SK-N-SH (cell line): ENCODE measurements around the gene RAD51B. TPM values are rescaled to one million over a fixed set of nuclear protein-coding genes. Genes with fewer than 3 reads are reported as not detected.

ENCODE experiments used
- CTCF ChIA-PET: fragments of 300-600, 350-600 bp; formaldehyde crosslinking; extraction: SDS; loops from one replicate; lab custom pipeline; 2021; lab: Yijun Ruan, JAX
- POLR2A ChIA-PET: fragments of 350-600 bp; sonication (Branson Sonifier 250); formaldehyde crosslinking; extraction: SDS; loops from one replicate; lab custom pipeline; 2020; ENCODE audit warnings: antibody characterized with exemption, inconsistent platforms; lab: Yijun Ruan, JAX
- DNase-seq: peaks from one replicate; pipeline ENCODE4 v3.0.0; 2012
- H2AFZ ChIP-seq: fragments of 200-600 bp; sonication (generic); 2 replicates; pipeline ENCODE4 v1.8.1; 2016; ENCODE audit warnings: antibody characterized with exemption, mild to moderate bottlenecking, low read depth
- H3F3A ChIP-seq: fragments of 200-600 bp; sonication (generic); replicated peaks from 2 replicates; pipeline ENCODE3; 2016; ENCODE audit warnings: antibody characterized with exemption, mild to moderate bottlenecking; ENCODE audit not compliant: insufficient read depth
- H3K27ac ChIP-seq, 2 experiments: fragments of 200-500 bp in 1 of 2; fragments of 200-600 bp in 1 of 2; sonication (Bioruptor generic) in 1 of 2; sonication (generic), shearing (Covaris generic) in 1 of 2; 2 replicates each; pipeline versions ENCODE4 v1.5.1 to v1.6.1; 2014 to 2016; ENCODE audit warnings: low read depth in 2 of 2, inconsistent platforms in 1 of 2, low read length in 1 of 2, mild to moderate bottlenecking in 1 of 2, mixed read lengths in 1 of 2
- H3K27me3 ChIP-seq: fragments of 200-600 bp; sonication (generic), shearing (Covaris generic); 2 replicates; pipeline ENCODE4 v1.6.1; 2016; ENCODE audit warnings: mixed run types; ENCODE audit not compliant: insufficient read depth
- H3K36me3 ChIP-seq, 2 experiments: fragments of 200-500 bp in 1 of 2; fragments of 200-600 bp in 1 of 2; sonication (Bioruptor generic) in 1 of 2; sonication (generic) in 1 of 2; replicated peaks in 1 of 2; 2 replicates each; pipeline versions ENCODE3 to v1.5.1; 2014 to 2016; ENCODE audit warnings: low read length in 1 of 2, mild to moderate bottlenecking in 1 of 2; ENCODE audit not compliant: insufficient read depth in 2 of 2, control insufficient read depth in 1 of 2
- H3K4me1 ChIP-seq, 2 experiments: fragments of 200-500 bp in 1 of 2; fragments of 200-600 bp in 1 of 2; sonication (Bioruptor generic) in 1 of 2; sonication (generic), shearing (Covaris generic) in 1 of 2; 2 replicates each; pipeline versions ENCODE4 v1.5.1 to v1.6.1; 2014 to 2016; ENCODE audit warnings: low read depth in 1 of 2, low read length in 1 of 2, mixed run types in 1 of 2; ENCODE audit not compliant: insufficient read depth in 2 of 2, control insufficient read depth in 1 of 2
- H3K4me2 ChIP-seq: fragments of 200-600 bp; sonication (generic), shearing (Covaris generic); 2 replicates; pipeline ENCODE4 v1.6.1; 2017; ENCODE audit warnings: mixed run types
- H3K4me3 ChIP-seq, 2 experiments: fragments of 200-500 bp in 1 of 2; fragments of 200-600 bp in 1 of 2; sonication (Bioruptor generic) in 1 of 2; sonication (generic), shearing (Covaris generic) in 1 of 2; 2 replicates each; pipeline versions ENCODE4 v1.5.1 to v1.8.1; 2014 to 2016; ENCODE audit warnings: low read depth in 2 of 2, inconsistent platforms in 1 of 2, low read length in 1 of 2, mild to moderate bottlenecking in 1 of 2, mixed read lengths in 1 of 2, moderate library complexity in 1 of 2
- H3K79me2 ChIP-seq: fragments of 200-600 bp; sonication (generic); 2 replicates; pipeline ENCODE4 v1.8.1; 2017; ENCODE audit warnings: mild to moderate bottlenecking; ENCODE audit not compliant: insufficient read depth
- H3K9ac ChIP-seq: fragments of 200-600 bp; sonication (generic); 2 replicates; pipeline ENCODE4 v1.6.1; 2017; ENCODE audit warnings: mixed run types
- H3K9me2 ChIP-seq: fragments of 200-600 bp; sonication (generic); 2 replicates; pipeline ENCODE4 v1.6.1; 2017; ENCODE audit warnings: mixed run types
- H3K9me3 ChIP-seq: fragments of 200-600 bp; sonication (generic); 2 replicates; pipeline ENCODE4 v1.6.1; 2017; ENCODE audit warnings: mixed run types, mild to moderate bottlenecking, moderate library complexity
- H4K20me1 ChIP-seq: fragments of 200-600 bp; sonication (generic); 2 replicates; pipeline ENCODE4 v1.6.1; 2017; ENCODE audit warnings: mild to moderate bottlenecking, mixed run types; ENCODE audit not compliant: insufficient read depth
- FOSL2 ChIP-seq: IDR thresholded peaks from 2 replicates; pipeline ENCODE4 v1.4.0; 2012; ENCODE audit warnings: low read depth, mild to moderate bottlenecking, moderate library complexity, borderline replicate concordance
- FOXM1 ChIP-seq: IDR thresholded peaks from 2 replicates; pipeline ENCODE4 v1.4.0; 2012; ENCODE audit warnings: low read depth, mild to moderate bottlenecking
- GABPA ChIP-seq: IDR thresholded peaks from 2 replicates; pipeline ENCODE4 v1.4.0; 2012; ENCODE audit warnings: low read depth, mild to moderate bottlenecking
- GATA2 ChIP-seq: sonication (generic); formaldehyde crosslinking; IDR thresholded peaks from 2 replicates; pipeline ENCODE4 v1.5.0; 2020; ENCODE audit warnings: mild to moderate bottlenecking, missing genetic modification reagents
- IRF3 ChIP-seq: fragments of 150-350 bp; IDR thresholded peaks from 2 replicates; pipeline ENCODE4 v1.6.1; 2016; ENCODE audit warnings: mild to moderate bottlenecking, low read depth, low read length
- JUND ChIP-seq: IDR thresholded peaks from 2 replicates; pipeline ENCODE4 v1.4.0; 2012
- MAX ChIP-seq: IDR thresholded peaks from 2 replicates; pipeline ENCODE4 v1.4.0; 2012; ENCODE audit warnings: low read depth
- NRF1 ChIP-seq: IDR thresholded peaks from 2 replicates; pipeline ENCODE4 v1.6.1; 2012; ENCODE audit warnings: low read depth, mild to moderate bottlenecking, low read length
- POLR2AphosphoS5 ChIP-seq: IDR thresholded peaks from 2 replicates; pipeline ENCODE4 v1.6.1; 2012; ENCODE audit warnings: low read depth, low read length
- RAD21 ChIP-seq: IDR thresholded peaks from 2 replicates; pipeline ENCODE4 v1.6.1; 2012; ENCODE audit warnings: mild to moderate bottlenecking, low read length
- RCOR1 ChIP-seq: fragments of 150-350 bp; IDR thresholded peaks from 2 replicates; pipeline ENCODE4 v1.6.1; 2017; ENCODE audit warnings: antibody characterized with exemption, low read length
- SIN3A ChIP-seq: IDR thresholded peaks from 2 replicates; pipeline ENCODE4 v1.6.1; 2012; ENCODE audit warnings: low read depth, mild to moderate bottlenecking, low read length, moderate library complexity, borderline replicate concordance
- SMC3 ChIP-seq: IDR thresholded peaks from 2 replicates; pipeline ENCODE4 v1.6.1; 2012; ENCODE audit warnings: low read depth, low read length, improper control_type of control experiment
- TEAD4 ChIP-seq: IDR thresholded peaks from 2 replicates; pipeline ENCODE4 v1.4.0; 2012; ENCODE audit warnings: mild to moderate bottlenecking, borderline replicate concordance; ENCODE audit not compliant: insufficient read depth
- USF1 ChIP-seq: IDR thresholded peaks from 2 replicates; pipeline ENCODE4 v1.4.0; 2012; ENCODE audit warnings: low read depth, borderline replicate concordance
- USF2 ChIP-seq: fragments of 150-350 bp; IDR thresholded peaks from 2 replicates; pipeline ENCODE4 v1.6.1; 2017; ENCODE audit warnings: antibody characterized with exemption, low read length, low read depth, borderline replicate concordance
- YY1 ChIP-seq: IDR thresholded peaks from 2 replicates; pipeline ENCODE4 v1.4.0; 2012; ENCODE audit warnings: low read depth, mild to moderate bottlenecking
- ZBTB33 ChIP-seq: IDR thresholded peaks from 2 replicates; pipeline ENCODE4 v1.4.0; 2012; ENCODE audit warnings: low read depth, borderline replicate concordance
- WGBS: methylation state at CpG from one replicate; pipeline ENCODE4 v1.1.6; 2017; ENCODE audit warnings: low lambda C conversion rate; 5-methylcytosine and 5-hydroxymethylcytosine counted together
- polyA plus RNA-seq, 3 experiments: library from polyadenylated mRNA; depleted of rRNA; stranded (reverse); fragments of >200 nt; gene quantifications; 2 replicates each; pipeline ENCODE4 v1.2.3, GENCODE V29; 2012

Gene RAD51B
- polyA plus RNA-seq, 1 of the 3 experiments (the other 2 are of a cell fraction): 6.0 TPM

GRCh38 chr14:68637106-68638021 is 817.8 kb downstream of the RAD51B start (continued):
- TF ChIP-seq MAX (no peak), USF1 (no peak), SMC3 (no peak), POLR2AphosphoS5 (no peak), FOXM1 (no peak), TEAD4 (no peak), ZBTB33 (no peak), GABPA (no peak)

- no peak overlapping the region for H2AFZ ChIP-seq
- POLR2A ChIA-PET: interaction anchor here (0.9 kb wide), 1 partner anchor 17 kb away, joined by 3 read pairs; no protein-coding TSS in a partner anchor
- no peak overlapping the region for H3K4me2 ChIP-seq
- peaks cover 0 to 11% of the 10 kb centered on the region in 2 experiments; a peak in 2 of 4 replicates for H3K4me1 ChIP-seq
- no peak for DNase-seq
- H3K9ac ChIP-seq: no peak overlapping the region
- WGBS: 97% methylated on average over 10 of the region's 12 CpGs
- H3K9me2 ChIP-seq: no peaks in the 10 kb centered on the region
- H3K36me3 ChIP-seq: no peaks in the 10 kb centered on the region
- no peaks in the 10 kb centered on the region for H4K20me1 ChIP-seq
- H3K9me3 ChIP-seq: peaks cover 17% of the 10 kb centered on the region; the same call in 1 of the 2 replicates
- H3K27ac ChIP-seq: no peak overlapping the region
- no peak for TF ChIP-seq USF2
- no peak for TF ChIP-seq YY1
- TF ChIP-seq TEAD4: no peak
- TF ChIP-seq GATA2 (CRISPR knock-in tag): no peak
- TF ChIP-seq NRF1: no peak
- no peak for TF ChIP-seq GABPA
- no peak for TF ChIP-seq FOSL2
- TF ChIP-seq SIN3A: no peak
- TF ChIP-seq POLR2AphosphoS5: no peak
- TF ChIP-seq IRF3: no peak
- TF ChIP-seq MAX: no peak
- TF ChIP-seq FOXM1: no peak
- TF ChIP-seq JUND: no peak
- TF ChIP-seq RCOR1: no peak
- no peak for TF ChIP-seq RAD21
- H3K4me3 ChIP-seq: no peak overlapping the region
- CTCF ChIA-PET: interaction anchor here (1.2 to 1.4 kb wide), 2 partner anchors 9 to 151 kb away, joined by 4 read pairs; no protein-coding TSS in a partner anchor
- no peaks in the 10 kb centered on the region for H3F3A ChIP-seq
- H3K79me2 ChIP-seq: no peaks in the 10 kb centered on the region
- no peaks in the 10 kb centered on the region for H3K27me3 ChIP-seq
Measured at GRCh38 chr14:68638141-68638999, 818.8 kb downstream of the RAD51B start.
